ENCODE data around the gene GNAQ. TPM values are rescaled to one million over a fixed set of nuclear protein-coding genes. Genes with fewer than 3 reads are reported as not detected.

The GNAQ gene
- total RNA-seq, 1 experiment from 2014 or later = 55.5 TPM

DNA sequence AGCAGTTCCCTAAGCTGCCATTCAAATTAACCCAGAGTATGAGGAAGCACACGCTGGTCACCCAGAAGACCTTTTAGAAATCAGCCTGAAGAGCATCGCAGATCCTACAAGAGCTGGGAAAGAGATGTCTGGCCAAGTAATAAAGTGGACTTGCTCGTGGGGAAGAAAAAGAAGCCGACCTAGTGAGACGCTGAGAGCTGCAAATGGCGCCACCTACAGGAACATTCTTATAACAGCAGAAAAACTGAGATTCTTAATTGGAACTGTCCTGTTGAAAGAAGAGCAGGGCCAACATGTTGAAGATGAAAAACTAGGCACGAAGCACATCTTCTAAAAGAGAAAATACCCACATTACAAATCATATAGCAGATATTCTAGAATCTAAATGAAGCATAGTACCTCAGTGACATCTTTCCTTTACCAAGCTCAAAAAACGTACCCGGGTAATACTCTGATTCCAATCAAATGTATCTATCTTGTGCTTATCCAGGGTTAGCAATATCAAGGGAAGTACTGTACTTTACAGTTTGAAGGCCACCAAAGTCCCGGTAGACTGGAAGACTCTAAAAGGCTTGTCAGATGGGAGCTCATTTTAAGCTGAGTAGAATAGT, 3.9 kb upstream of the GNAQ start:
- DNase-seq (ENCODE audit: low spot score) (no peak), ATAC-seq (no peak)
- Mint-ChIP-seq H3K27me3 (ENCODE audit: low read depth) (peaks cover 3% of the 10 kb centered on the region; the same call in 1 of the 2 replicates), H3K4me1 (peaks cover 24% of the 10 kb centered on the region), H3K27ac (no peak overlapping the region), H3K9me3 (peaks cover 9% of the 10 kb centered on the region; the same call in 1 of the 2 replicates), H3K36me3 (peaks cover 7% of the 10 kb centered on the region), H3K4me3 (no peak overlapping the region)
- POLR2A ChIA-PET = interaction anchor here (0.6 kb wide), 1 partner anchor 307 kb away, joined by 3 read pairs; no protein-coding TSS in a partner anchor
- TF ChIP-seq CTCF (IDR thresholded peaks at IDR 0.05) = peak; percentile 76
- TF ChIP-seq ZNF138 (CRISPR knock-in tag; conservative IDR thresholded peaks at IDR 0.05) = no peak
- CTCF ChIA-PET = interaction anchor here (0.5 to 1.9 kb wide), 29 partner anchors 9 to 861 kb away, joined by 3 to 42 read pairs (median 4); no protein-coding TSS in a partner anchor

DNA sequence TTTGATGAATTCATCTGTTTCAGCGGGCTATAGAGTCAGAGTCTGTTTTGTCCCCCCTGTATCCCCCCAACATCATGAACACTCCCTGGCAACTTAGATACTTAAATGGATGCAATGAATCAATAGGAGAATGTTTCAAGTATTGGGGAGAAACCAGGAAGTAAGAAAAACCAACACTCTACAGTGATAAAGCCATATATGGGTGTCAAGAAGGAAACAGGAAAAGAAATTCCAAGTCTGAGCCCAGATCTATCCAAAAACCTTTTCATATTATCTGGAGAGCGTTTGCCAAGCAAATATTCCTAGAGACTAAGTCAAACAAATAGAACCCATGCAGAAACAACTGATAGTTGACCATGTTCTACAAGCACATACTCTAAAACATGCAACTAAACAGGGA, 2.3 kb upstream of the GNAQ start:
- CTCF ChIA-PET = no interaction called here
- H3K4me3 Mint-ChIP-seq = no peak overlapping the region; the same call in 1 of the 2 replicates
- ATAC-seq (no peak), DNase-seq (ENCODE audit: low spot score) (no peak)
- peaks cover 7% of the 10 kb centered on the region for H3K36me3 Mint-ChIP-seq
- TF ChIP-seq FOXP4 (CRISPR knock-in tag; IDR thresholded peaks at IDR 0.05) (no peak), NFATC4 (CRISPR knock-in tag; IDR thresholded peaks at IDR 0.05) (no peak), NFE2L1 (CRISPR knock-in tag; IDR thresholded peaks at IDR 0.05) (no peak), JUN (CRISPR knock-in tag; IDR thresholded peaks at IDR 0.05) (no peak), CDX4 (CRISPR knock-in tag; IDR thresholded peaks at IDR 0.05; ENCODE audit: borderline replicate concordance) (no peak), E2F1 (CRISPR knock-in tag; IDR thresholded peaks at IDR 0.05) (no peak), SMAD3 (CRISPR knock-in tag; IDR thresholded peaks at IDR 0.05; ENCODE audit: borderline replicate concordance) (no peak)
- TF ChIP-seq, protein P1, sequence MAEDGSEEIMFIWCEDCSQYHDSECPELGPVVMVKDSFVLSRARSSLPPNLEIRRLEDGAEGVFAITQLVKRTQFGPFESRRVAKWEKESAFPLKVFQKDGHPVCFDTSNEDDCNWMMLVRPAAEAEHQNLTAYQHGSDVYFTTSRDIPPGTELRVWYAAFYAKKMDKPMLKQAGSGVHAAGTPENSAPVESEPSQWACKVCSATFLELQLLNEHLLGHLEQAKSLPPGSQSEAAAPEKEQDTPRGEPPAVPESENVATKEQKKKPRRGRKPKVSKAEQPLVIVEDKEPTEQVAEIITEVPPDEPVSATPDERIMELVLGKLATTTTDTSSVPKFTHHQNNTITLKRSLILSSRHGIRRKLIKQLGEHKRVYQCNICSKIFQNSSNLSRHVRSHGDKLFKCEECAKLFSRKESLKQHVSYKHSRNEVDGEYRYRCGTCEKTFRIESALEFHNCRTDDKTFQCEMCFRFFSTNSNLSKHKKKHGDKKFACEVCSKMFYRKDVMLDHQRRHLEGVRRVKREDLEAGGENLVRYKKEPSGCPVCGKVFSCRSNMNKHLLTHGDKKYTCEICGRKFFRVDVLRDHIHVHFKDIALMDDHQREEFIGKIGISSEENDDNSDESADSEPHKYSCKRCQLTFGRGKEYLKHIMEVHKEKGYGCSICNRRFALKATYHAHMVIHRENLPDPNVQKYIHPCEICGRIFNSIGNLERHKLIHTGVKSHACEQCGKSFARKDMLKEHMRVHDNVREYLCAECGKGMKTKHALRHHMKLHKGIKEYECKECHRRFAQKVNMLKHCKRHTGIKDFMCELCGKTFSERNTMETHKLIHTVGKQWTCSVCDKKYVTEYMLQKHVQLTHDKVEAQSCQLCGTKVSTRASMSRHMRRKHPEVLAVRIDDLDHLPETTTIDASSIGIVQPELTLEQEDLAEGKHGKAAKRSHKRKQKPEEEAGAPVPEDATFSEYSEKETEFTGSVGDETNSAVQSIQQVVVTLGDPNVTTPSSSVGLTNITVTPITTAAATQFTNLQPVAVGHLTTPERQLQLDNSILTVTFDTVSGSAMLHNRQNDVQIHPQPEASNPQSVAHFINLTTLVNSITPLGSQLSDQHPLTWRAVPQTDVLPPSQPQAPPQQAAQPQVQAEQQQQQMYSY (CRISPR knock-in tag; IDR thresholded peaks at IDR 0.05) = no peak
- peaks cover 9% of the 10 kb centered on the region; the same call in 1 of the 2 replicates for H3K9me3 Mint-ChIP-seq
- peaks cover 3% of the 10 kb centered on the region; the same call in 1 of the 2 replicates for H3K27me3 Mint-ChIP-seq (ENCODE audit: low read depth)
- POLR2A ChIA-PET = no interaction called here
- H3K27ac Mint-ChIP-seq = no peak overlapping the region
- peaks cover 36% of the 10 kb centered on the region for H3K4me1 Mint-ChIP-seq

Measured in WTC11 (cell line).